ENCODE data around the gene ADGRA1.

Gene ADGRA1, protein sequence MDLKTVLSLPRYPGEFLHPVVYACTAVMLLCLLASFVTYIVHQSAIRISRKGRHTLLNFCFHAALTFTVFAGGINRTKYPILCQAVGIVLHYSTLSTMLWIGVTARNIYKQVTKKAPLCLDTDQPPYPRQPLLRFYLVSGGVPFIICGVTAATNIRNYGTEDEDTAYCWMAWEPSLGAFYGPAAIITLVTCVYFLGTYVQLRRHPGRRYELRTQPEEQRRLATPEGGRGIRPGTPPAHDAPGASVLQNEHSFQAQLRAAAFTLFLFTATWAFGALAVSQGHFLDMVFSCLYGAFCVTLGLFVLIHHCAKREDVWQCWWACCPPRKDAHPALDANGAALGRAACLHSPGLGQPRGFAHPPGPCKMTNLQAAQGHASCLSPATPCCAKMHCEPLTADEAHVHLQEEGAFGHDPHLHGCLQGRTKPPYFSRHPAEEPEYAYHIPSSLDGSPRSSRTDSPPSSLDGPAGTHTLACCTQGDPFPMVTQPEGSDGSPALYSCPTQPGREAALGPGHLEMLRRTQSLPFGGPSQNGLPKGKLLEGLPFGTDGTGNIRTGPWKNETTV

DNA sequence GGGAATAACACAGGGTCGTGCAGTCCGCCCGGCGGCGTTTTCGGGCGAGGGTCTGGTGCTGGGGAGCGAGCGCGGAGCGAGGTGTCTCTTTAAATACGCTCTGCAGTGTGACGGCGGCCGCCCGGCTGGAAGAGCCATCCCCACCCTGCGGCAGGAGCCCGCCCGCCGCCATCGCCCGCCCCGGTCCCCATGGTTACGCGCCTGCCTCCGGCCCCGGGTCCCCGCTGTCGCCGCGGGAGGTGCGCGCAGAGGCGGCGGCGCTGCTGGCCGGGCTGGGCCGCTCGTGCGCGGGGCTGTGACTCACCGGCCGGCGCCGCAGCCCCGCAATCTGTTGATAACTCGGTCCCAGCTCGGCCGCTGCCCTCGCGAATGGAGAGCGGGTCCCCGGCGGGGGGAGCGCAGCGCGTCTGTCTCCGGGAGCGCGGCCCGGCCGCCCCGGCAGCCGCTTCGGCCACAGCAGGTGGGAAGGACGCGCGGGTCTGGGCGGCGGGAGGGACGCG is at the start of gene ADGRA1:
TSS of gene ADGRA1 (plus strand) at position 246 of the 500 bp plus-strand sequence. CDS start 986 bp downstream, outside the sequence.
- no peak within 1 kb of the TSS for H3K4me3 ChIP-seq (ENCODE audit: low read depth, low read length)
- no peak for DNase-seq (ENCODE audit: low read depth)
- in situ Hi-C loops (cut with HindIII; ENCODE audit: low sequenced_read_pairs) = no loop called here
- no peak for TF ChIP-seq CTCF (IDR thresholded peaks at IDR 0.05; ENCODE audit: low read depth, low read length, missing control alignments)

GRCh38 chr10:133038036-133038823 is 49.5 kb upstream of the ADGRA1 start:
- TF ChIP-seq CTCF (IDR thresholded peaks at IDR 0.05; ENCODE audit: low read depth, low read length, missing control alignments) = no peak
- in situ Hi-C loops (cut with HindIII; ENCODE audit: low sequenced_read_pairs) = no loop called here
- DNase-seq (ENCODE audit: low read depth) = no peak
- no peak overlapping the region for H3K4me3 ChIP-seq (ENCODE audit: low read depth, low read length)

DNA sequence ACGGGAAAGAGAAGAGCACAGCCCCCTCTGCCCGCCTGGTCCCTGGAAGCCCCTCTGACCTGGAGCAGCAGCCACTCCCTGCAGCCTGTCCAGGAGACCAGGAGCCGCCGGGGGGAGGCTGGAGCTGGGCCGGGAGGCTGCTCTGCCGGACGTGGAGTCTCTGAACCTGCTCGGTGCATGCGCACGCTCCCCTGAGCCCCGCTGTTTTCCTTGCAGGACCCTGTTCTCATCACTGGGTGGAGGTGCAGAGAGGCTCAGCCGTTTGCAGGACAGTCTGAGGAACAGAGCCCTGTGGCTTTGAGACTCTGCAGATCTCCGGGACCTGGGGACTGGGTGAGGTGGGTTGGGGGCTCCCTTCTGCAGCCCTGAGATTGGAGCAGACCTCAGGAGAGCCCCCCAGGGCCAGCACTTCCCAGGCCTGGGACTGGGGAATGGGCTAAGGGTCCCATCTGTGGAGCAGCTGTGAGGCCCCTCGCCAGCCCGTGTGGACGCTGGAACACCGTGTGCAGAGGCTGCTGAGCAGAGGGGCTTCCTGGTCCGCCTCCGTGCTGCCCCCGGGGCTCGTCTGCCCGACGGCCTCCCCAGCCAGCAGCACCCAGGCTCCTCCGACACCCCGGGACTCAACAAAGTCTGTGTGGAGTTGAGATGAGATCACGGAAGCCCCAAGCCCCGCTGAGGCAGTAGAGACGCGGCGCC is 48.5 kb upstream of the ADGRA1 start:
- in situ Hi-C loops (cut with HindIII; ENCODE audit: low sequenced_read_pairs) = no loop called here
- no peak for TF ChIP-seq CTCF (IDR thresholded peaks at IDR 0.05; ENCODE audit: low read depth, low read length, missing control alignments)
- DNase-seq (ENCODE audit: low read depth) = no peak
- no peak overlapping the region for H3K4me3 ChIP-seq (ENCODE audit: low read depth, low read length)

DNA sequence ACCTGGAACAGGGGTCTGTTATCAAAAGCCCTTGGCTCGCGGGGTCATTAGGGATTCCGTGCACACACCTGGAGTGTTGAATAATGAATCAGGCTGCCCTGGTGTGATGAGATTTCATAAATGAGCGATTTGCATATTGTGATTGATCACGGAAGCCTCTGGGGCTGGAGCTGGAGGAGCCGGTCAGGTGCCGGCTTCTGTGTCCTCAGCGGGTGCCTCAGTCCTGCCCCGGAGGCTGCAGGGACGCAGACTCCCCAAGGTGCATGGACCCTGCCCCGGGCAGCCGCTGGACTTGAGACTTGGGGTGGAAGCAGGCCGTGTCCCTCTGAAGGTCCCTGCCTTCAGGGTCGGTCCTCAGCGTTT is 47.9 kb upstream of the ADGRA1 start:
- DNase-seq (ENCODE audit: low read depth) = no peak
- TF ChIP-seq CTCF (IDR thresholded peaks at IDR 0.05; ENCODE audit: low read depth, low read length, missing control alignments) = no peak
- H3K4me3 ChIP-seq (ENCODE audit: low read depth, low read length) = no peak overlapping the region
- in situ Hi-C loops (cut with HindIII; ENCODE audit: low sequenced_read_pairs) = no loop called here

DNA sequence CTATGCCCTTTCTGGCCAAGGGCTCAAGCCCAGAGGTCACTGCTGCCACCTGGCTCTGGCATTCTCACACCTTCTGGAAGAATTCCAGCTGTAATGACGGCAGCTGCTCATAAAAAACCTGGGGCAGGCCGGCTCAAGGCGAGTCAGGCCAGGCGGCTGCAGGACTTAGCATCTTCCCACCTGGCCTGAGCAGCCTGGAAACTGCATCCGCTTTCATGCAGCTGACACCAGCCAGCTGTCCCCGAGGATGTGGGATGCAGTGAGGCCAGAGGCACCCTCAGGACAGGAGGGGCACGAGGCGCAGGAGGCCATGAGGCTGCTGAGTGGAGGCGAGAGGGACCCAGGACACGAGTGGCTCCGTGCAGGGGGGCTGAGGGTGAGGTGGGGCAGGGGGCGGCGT is 47.5 kb upstream of the ADGRA1 start:
- in situ Hi-C loops (cut with HindIII; ENCODE audit: low sequenced_read_pairs) = no loop called here
- DNase-seq (ENCODE audit: low read depth) = no peak
- no peak for TF ChIP-seq CTCF (IDR thresholded peaks at IDR 0.05; ENCODE audit: low read depth, low read length, missing control alignments)
- no peak overlapping the region for H3K4me3 ChIP-seq (ENCODE audit: low read depth, low read length)

GRCh38 chr10:133041101-133041500 is 46.6 kb upstream of the ADGRA1 start:
- TF ChIP-seq CTCF (IDR thresholded peaks at IDR 0.05; ENCODE audit: low read depth, low read length, missing control alignments) = no peak
- no peak overlapping the region for H3K4me3 ChIP-seq (ENCODE audit: low read depth, low read length)
- DNase-seq (ENCODE audit: low read depth) = no peak
- in situ Hi-C loops (cut with HindIII; ENCODE audit: low sequenced_read_pairs) = no loop called here
